GM18517 (cell line): ENCODE results near the gene ASGR1.
"Not testable (repeated sequence)": the region's sequence is repeated elsewhere in the genome, so short reads cannot be mapped to it uniquely, and the experiment has no call there.

Source experiments
- ATAC-seq: cut with Tn5 transposase; IDR thresholded peaks from one replicate; pipeline ENCODE4 v1.9.1; 2021; ENCODE audit warnings: mild to moderate bottlenecking, moderate library complexity; ENCODE audit not compliant: unreplicated experiment

The ASGR1 gene

GRCh38 chr17:7191571-7192270 is 12.6 kb upstream of the ASGR1 start:
- no peak for ATAC-seq

GRCh38 chr17:7191069-7191468 is 11.9 kb upstream of the ASGR1 start:
- ATAC-seq: no peak

DNA sequence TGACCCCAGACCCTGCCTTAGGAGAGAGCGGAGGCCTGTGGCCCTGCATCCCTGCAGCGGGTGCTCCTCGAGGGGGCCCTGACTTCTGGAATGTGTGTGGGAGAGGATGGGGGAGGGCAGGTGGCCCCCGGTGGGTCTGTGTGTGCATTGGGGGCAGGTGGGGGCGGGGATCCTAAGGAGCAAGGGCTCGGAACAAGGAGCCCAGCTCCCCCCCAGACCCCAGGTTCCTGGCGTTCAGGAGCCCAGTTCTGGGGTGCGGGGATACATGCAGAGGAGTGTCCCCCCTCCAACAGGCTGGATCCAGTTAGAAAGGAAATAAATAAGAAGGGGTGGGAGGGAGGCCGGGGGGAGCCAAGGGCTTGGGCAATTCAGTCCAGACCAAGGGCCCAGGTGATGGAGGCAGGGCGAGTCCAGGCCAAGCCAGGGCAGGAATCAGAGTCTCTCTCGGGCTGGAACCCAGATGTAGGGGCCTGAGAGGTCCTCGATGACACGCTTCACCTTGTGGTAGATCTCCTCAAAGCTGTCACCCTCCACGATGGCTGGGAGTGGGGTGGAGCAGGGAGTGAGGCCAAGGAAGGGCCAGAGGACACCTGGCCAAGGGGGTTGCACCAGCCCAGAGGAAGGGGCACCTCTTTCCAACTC is 11.2 kb upstream of the ASGR1 start:
- ATAC-seq: no peak

DNA sequence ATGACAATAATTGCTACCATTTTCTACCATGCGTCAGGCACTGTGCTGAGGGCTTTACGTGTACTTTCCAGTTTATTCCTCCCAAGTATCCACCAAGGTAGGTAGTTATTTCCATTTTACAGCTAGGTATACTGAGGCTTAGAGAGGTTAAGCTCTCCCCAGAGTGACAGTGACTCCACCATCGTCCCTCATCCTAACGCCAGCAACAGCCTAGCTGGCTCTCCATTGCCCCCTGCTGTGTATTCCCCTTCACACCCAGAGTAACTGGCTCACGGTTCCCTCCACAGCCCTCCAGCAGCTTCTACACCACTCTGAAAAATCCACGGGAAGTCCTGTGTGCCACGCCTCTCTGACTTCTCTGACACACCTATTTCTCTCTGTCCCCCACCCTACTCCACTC is 7.1 kb upstream of the ASGR1 start:
- no peak for ATAC-seq

DNA sequence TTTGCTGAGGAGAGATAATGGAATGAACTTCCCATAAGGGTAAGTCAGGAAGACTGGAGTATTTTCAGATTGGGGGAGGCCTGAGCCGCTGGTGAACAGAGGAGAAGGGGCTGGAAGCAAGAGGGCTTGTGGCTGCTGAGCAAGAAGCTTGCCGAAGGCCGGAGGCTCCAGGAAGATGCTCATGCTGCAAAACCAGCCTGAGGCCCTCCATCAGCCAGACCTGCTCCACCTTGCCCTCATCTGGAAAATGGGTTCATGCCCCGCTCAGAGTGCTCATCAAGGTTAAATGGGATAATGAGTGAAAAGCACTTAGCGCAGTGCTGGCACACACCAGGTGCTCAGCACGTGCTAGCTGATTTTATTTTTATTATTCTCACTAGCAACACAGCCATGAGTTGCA is 5.5 kb upstream of the ASGR1 start:
- no peak for ATAC-seq

GRCh38 chr17:7184091-7184488 is 4.9 kb upstream of the ASGR1 start:
- no peak for ATAC-seq

DNA sequence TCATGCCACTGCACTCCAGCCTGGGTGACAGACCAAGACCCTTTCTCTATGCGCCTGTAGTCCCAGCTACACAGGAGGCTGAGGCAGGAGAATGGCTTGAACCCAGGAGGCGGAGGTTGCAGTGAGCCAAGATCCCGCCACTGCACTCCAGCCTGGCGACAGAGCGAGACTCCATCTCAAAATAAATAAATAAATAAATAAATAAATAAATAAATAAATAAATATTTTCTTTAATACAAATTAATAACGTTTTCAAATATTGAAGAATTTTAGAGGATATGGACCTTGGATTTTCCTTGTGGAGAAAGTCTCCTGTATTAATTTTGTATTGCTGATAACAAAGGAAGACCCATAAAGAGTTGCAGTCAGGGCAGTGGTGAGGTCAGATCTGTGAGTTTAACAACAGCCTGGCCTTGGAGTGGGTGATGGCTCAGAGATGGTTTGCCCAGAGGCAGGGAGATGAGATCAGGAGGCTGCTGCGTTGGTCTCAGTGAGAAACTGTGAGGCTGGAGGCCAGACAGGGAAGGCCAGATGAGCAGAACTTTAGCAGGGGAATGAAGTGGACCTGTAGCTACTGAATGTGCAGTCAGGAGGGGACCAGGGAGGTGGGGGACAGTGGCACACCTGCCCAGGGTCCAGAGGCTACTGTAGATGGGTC is 4.4 kb upstream of the ASGR1 start:
- ATAC-seq: no peak

GRCh38 chr17:7182101-7182500 is 2.9 kb upstream of the ASGR1 start:
- ATAC-seq: not testable (repeated sequence)

- ATAC-seq: no peak
Measured at GRCh38 chr17:7178973-7179316, 225 bp downstream of the ASGR1 start.

- no peak for ATAC-seq
Measured at GRCh38 chr17:7177954-7178477, 1.2 kb downstream of the ASGR1 start.

DNA sequence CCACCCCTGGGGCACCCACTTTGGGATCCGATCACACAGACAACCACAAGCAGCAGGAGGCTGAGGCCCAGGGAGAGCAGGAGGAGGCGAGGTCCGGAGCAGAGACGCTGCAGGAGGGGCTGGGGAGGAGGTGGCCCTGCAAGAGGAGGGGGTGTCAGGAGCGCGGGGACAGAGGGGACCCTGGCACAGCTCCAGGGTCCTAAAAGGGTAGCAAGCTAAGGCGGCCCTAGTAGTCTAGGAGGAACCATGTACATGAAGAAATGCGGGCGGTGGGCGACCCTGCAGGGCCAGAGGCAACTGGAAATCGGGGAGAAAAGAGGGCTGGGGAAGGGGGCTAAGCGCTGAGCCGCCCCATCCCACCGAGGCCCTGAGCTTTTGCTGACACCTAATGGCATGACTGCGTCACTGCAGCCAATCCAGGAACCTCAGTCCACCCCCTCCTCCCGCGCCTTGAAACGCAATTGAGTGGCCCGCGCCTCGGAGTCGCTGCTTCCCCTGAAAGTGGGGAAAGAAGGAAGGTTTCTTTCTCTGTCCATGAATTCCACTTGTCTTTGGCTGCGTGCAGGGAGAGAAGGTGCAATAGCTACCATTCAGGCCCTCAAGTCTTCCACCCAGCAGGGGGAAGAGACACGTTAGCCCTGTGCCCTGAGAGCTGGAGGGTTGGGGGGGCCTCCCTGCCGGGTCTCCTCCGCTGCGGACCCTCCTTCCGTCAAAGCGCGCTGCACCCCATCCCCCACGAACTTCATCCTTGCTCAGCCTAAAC is 1.8 kb downstream of the ASGR1 start:
- ATAC-seq: no peak

DNA sequence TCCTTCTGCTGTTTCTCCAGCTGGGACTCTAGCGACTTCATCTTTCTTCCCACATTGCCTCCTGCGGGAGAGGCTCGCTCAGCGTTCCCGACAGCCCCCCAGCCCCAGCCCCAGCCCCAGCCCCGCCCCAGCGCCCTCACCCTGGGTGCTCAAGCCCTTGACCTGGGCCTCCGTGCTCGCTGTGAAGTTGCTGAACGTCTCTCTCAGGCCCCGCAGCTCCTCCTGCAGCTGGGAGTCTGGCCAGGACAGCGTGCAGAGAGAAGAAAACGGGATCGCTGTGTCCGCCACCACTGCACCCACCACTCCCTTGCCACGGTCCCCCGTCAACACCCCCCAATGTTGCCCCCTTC is 2.4 kb downstream of the ASGR1 start:
- no peak for ATAC-seq

GRCh38 chr17:7176107-7176840 is 2.9 kb downstream of the ASGR1 start:
- ATAC-seq: no peak

- ATAC-seq: no peak
Measured at GRCh38 chr17:7175330-7175733, 3.8 kb downstream of the ASGR1 start.

GRCh38 chr17:7174603-7175326 is 4.4 kb downstream of the ASGR1 start:
- ATAC-seq: no peak

DNA sequence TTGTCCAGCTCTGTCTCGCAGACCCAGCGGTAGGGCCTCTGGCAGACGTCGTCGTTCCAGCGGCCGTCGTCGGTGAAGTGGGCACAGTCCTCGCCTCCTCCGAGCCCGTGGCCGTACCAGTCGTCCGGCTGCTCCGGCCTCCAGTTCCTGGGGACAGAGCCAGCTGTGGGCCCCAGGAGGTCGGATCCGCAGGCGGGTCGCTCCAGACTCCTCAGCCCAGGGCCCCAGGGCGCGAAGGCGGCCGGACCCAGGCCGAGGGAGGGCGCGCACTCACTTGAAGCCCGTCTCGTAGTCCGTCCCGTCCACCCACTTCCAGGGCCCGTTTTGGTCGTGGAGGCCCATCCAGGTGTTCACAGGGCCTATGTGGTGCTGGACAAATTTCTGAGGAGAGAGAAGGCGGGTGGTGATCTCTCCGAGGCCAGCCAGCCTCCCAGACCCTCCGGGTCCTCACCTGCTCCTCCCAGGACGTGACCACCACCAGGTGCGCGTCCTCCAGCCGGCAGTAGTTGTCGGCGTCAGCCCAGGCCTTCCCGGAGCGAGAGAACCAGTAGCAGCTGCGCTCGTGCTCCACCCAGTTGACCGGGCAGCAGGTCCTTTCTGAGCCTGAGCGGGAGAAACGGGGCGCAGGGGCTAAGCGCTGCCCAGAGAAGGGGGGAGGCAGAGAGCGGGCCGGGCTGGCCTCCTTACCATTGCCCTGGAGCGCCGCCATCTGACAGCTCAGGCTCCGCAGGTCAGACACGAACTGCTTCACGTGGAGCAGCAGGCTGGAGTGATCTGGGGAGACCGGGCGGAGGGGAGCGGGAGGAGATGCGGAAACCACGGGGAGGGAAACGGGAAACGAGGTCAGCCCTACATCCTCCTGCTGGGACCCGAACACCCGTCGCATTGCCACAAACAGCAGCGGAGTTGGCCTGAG is 5.2 kb downstream of the ASGR1 start:
- ATAC-seq: no peak

- ATAC-seq: not testable (repeated sequence)
Measured at GRCh38 chr17:7172522-7173191, 6.5 kb downstream of the ASGR1 start.

DNA sequence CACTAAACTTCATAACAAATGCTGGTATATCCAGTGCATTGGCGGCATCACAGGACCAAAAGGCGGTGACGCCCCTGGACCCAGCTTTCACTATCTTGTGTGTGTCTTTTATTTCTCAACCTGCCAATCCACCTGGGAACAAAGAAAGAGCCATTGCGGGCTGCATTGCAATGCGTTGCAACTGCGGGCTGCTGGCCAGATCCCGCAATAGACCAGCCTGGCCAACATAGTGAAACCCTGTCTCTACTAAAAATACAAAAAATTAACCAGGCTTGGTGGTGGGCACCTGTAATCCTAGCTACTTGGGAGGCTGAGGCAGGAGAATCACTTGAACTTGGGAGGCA is 9.6 kb downstream of the ASGR1 start:
- not testable (repeated sequence) for ATAC-seq
